A549 (cell line): ENCODE data around the gene TCF12. TPM values are rescaled to one million over a fixed set of nuclear protein-coding genes. Genes with fewer than 3 reads are reported as not detected.

Experiments used
- ATAC-seq, 2 experiments: fragments of 200-7000 bp in 1 of 2; fragments of >200 bp in 1 of 2; cut with Nextera tagmentation in 1 of 2; cut with Tn5 transposase in 1 of 2; 3 replicates each; pipeline versions ENCODE4 v1.8.0 to v1.9.1; 2018 to 2020; ENCODE audit warnings: mild to moderate bottlenecking in 1 of 2, moderate library complexity in 1 of 2
- CTCF ChIA-PET: fragments of 300-600 bp; sonication (Branson Sonifier 250); formaldehyde crosslinking; extraction: SDS; loops from one replicate; lab custom pipeline; 2021; ENCODE audit warnings: antibody characterized with exemption, inconsistent platforms; lab: Yijun Ruan, JAX
- POLR2A ChIA-PET: fragments of 350-600 bp; formaldehyde crosslinking; extraction: SDS; loops from one replicate; lab custom pipeline; 2021; ENCODE audit warnings: antibody characterized with exemption, inconsistent platforms; lab: Yijun Ruan, JAX
- DNase-seq, 2 experiments: peaks; one replicate each; pipeline versions ENCODE4 v3.0.0 to v3.0.0-alpha.2; 2011 to 2016; ENCODE audit warnings: low read depth in 1 of 2, low spot score in 1 of 2
- FAIRE-seq: peaks from 2 replicates; lab custom pipeline; 2011; peaks lifted over from hg19 to GRCh38; lab: Jason Lieb, UNC
- H3K27ac ChIP-seq, 2 experiments: fragments of >200 bp; sonication (Bioruptor Twin); formaldehyde crosslinking; 3 replicates each; pipeline ENCODE4 v1.5.1; 2016 to 2017
- H3K4me1 ChIP-seq: fragments of >200 bp; sonication (Bioruptor Twin); formaldehyde crosslinking; 3 replicates; pipeline ENCODE4 v1.6.1; 2016
- H3K4me2 ChIP-seq: fragments of >200 bp; sonication (Bioruptor Twin); formaldehyde crosslinking; 3 replicates; pipeline ENCODE4 v1.6.1; 2016
- H3K4me3 ChIP-seq: fragments of >200 bp; sonication (Bioruptor Twin); formaldehyde crosslinking; 3 replicates; pipeline ENCODE4 v1.5.1; 2016
- H3K9me3 ChIP-seq: fragments of >200 bp; sonication (Bioruptor Twin); formaldehyde crosslinking; 3 replicates; pipeline ENCODE4 v1.6.1; 2016
- BHLHE40 ChIP-seq: IDR thresholded peaks from 2 replicates; pipeline ENCODE4 v1.6.1; 2012; ENCODE audit warnings: low read depth, low read length, inconsistent platforms
- CEBPB ChIP-seq, 2 experiments: fragments of >200 bp in 1 of 2; sonication (Bioruptor Twin) in 1 of 2; formaldehyde crosslinking in 1 of 2; IDR thresholded peaks; 2 replicates each; pipeline ENCODE4 v1.6.1; 2012 to 2016
- CHD2 ChIP-seq: fragments of 150-350 bp; IDR thresholded peaks from 2 replicates; pipeline ENCODE4 v1.6.1; 2014; ENCODE audit warnings: low read length; ENCODE audit not compliant: partially characterized antibody
- EHF ChIP-seq: fragments of 250-450 bp; sonication (Bioruptor Pico); IDR thresholded peaks from 2 replicates; pipeline ENCODE4 v1.5.0; 2020; ENCODE audit warnings: mild to moderate bottlenecking
- EHMT2 ChIP-seq: fragments of 200-600 bp; sonication (generic); IDR thresholded peaks from 2 replicates; pipeline ENCODE4 v1.6.1; 2016; ENCODE audit warnings: antibody characterized with exemption, low read depth, mild to moderate bottlenecking, moderate library complexity
- EP300 ChIP-seq, 2 experiments: fragments of >200 bp; sonication (Bioruptor Twin); formaldehyde crosslinking; IDR thresholded peaks; 2 replicates in 1 of 2; 3 replicates in 1 of 2; pipeline ENCODE4 v1.6.1; 2016 to 2017
- FOSL2 ChIP-seq, 2 experiments: fragments of 450-650 bp in 1 of 2; fragments of >200 bp in 1 of 2; sonication (Bioruptor Twin) in 1 of 2; formaldehyde crosslinking; IDR thresholded peaks; 2 replicates each; pipeline versions ENCODE4 v1.5.0 to v1.6.1; 2016 to 2020; ENCODE audit warnings: mild to moderate bottlenecking in 1 of 2, moderate library complexity in 1 of 2
- FOXS1 ChIP-seq: fragments of 250-450 bp; sonication (Bioruptor Pico); IDR thresholded peaks from 2 replicates; pipeline ENCODE4 v1.5.0; 2020; ENCODE audit warnings: mild to moderate bottlenecking, moderate library complexity
- HOXA7 ChIP-seq: fragments of 250-450 bp; sonication (Bioruptor Pico); IDR thresholded peaks from 2 replicates; pipeline ENCODE4 v1.5.0; 2020; ENCODE audit warnings: mild to moderate bottlenecking, moderate library complexity
- NFE2L2 ChIP-seq: fragments of 150-350 bp; conservative IDR thresholded peaks from 2 replicates; pipeline ENCODE4 v1.6.1; 2014; ENCODE audit warnings: low read length
- PHF8 ChIP-seq: fragments of 200-600 bp; sonication (generic); IDR thresholded peaks from 2 replicates; pipeline ENCODE4 v1.6.1; 2016; ENCODE audit warnings: low read depth, mild to moderate bottlenecking, antibody characterized with exemption, moderate library complexity, borderline replicate concordance
- POLR2A ChIP-seq: IDR thresholded peaks from 2 replicates; pipeline ENCODE4 v1.6.1; 2012; ENCODE audit warnings: mild to moderate bottlenecking, low read length
- RAD21 ChIP-seq, 2 experiments: fragments of >200 bp in 1 of 2; sonication (Bioruptor Twin) in 1 of 2; formaldehyde crosslinking in 1 of 2; IDR thresholded peaks in 1 of 2; conservative IDR thresholded peaks in 1 of 2; 2 replicates in 1 of 2; 3 replicates in 1 of 2; pipeline ENCODE4 v1.6.1; 2012 to 2018; ENCODE audit warnings: inconsistent platforms in 1 of 2
- RCOR1 ChIP-seq: fragments of 150-350 bp; IDR thresholded peaks from 2 replicates; pipeline ENCODE4 v1.6.1; 2014; ENCODE audit warnings: antibody characterized with exemption, low read length, low read depth
- REST ChIP-seq: fragments of 200-600 bp; sonication (generic); IDR thresholded peaks from 2 replicates; pipeline ENCODE4 v1.6.1; 2016; ENCODE audit warnings: antibody characterized with exemption, mild to moderate bottlenecking, moderate library complexity
- RNF2 ChIP-seq: fragments of 200-600 bp; sonication (generic); IDR thresholded peaks from 2 replicates; pipeline ENCODE4 v1.6.1; 2016; ENCODE audit warnings: low read depth, mild to moderate bottlenecking, antibody characterized with exemption, moderate library complexity, borderline replicate concordance
- TP53 ChIP-seq: fragments of 250-450 bp; sonication (Bioruptor Pico); IDR thresholded peaks from 2 replicates; pipeline ENCODE4 v1.5.0; 2021; ENCODE audit warnings: mild to moderate bottlenecking, moderate library complexity
- WGBS: methylation state at CpG from one replicate; pipeline ENCODE4 v1.1.6; 2017; ENCODE audit errors: missing lambda C conversion rate; 5-methylcytosine and 5-hydroxymethylcytosine counted together
- polyA plus RNA-seq, 4 experiments: library from polyadenylated mRNA; depleted of rRNA in 3 of 4; stranded (reverse); fragments of >200 nt; fragmentation: RNase III in 1 of 4; extraction: RNeasy Plus Mini Kit Qiagen cat#74134 plus additional on column Dnase treatment in 1 of 4; gene quantifications; 2 replicates in 3 of 4; 3 replicates in 1 of 4; pipeline ENCODE4 v1.2.3, GENCODE V29; 2011 to 2017
- TF ChIP-seq, protein P1 (sequence below): IDR thresholded peaks from 2 replicates; pipeline ENCODE4 v1.6.1; 2012
- TF ChIP-seq, protein P2 (sequence below): fragments of >200 bp; sonication (Bioruptor Twin); formaldehyde crosslinking; IDR thresholded peaks from 3 replicates; pipeline ENCODE4 v1.6.1; 2016
- TF ChIP-seq, protein P3 (sequence below): fragments of 250-450 bp; sonication (Bioruptor Pico); IDR thresholded peaks from 2 replicates; pipeline ENCODE4 v1.5.0; 2020; ENCODE audit warnings: low read depth, mild to moderate bottlenecking, moderate library complexity

TCF12 gene
- polyA plus RNA-seq, 2 of the 4 experiments (the other 2 are of a cell fraction), result 36.3 to 121 TPM

DNA sequence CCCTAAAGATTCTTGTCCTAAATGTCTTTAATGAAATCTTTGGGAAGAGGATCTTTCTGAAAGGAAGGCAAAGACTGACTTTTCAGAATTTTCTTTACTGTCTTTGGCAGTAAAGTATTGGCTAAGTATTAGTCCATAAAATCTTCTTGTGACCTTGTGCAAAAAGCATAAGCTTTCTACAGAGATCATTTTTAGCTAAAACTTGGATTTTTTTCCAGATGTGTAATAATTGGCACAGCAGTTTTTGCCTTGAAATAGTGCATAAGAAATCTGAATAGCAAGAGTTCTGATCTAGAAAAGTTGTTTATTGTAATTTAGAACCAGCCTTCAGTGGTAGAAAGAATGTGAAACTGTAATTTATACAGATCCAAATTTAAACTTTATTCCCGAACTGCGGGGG lies 335.1 kb downstream of the TCF12 start:
- H3K4me3 ChIP-seq, result no peak overlapping the region
- ChIA-PET POLR2A (no interaction called here), CTCF (interaction anchor here (1.3 to 2.1 kb wide), 2 partner anchors 9 to 52 kb away, joined by 3 to 7 read pairs; no protein-coding TSS in a partner anchor)
- H3K9me3 ChIP-seq, result peaks cover 4% of the 10 kb centered on the region; the same call in 1 of the 3 replicates
- H3K4me1 ChIP-seq, result no peaks in the 10 kb centered on the region
- H3K4me2 ChIP-seq, result no peak overlapping the region
- FAIRE-seq (no peak), DNase-seq (no peak), ATAC-seq (no peak)
- no peak overlapping the region for H3K27ac ChIP-seq
- 90% methylated on average over 2 of the region's 2 CpGs for WGBS
- TF ChIP-seq CEBPB (IDR thresholded peaks at IDR 0.05) (no peak), TP53 (CRISPR knock-in tag) (no peak), FOXS1 (CRISPR knock-in tag) (no peak), PHF8 (no peak), NFE2L2 (no peak), RAD21 (conservative IDR thresholded peaks at IDR 0.05 in 1 of 2, IDR thresholded peaks at IDR 0.05 in 1 of 2) (no peak)
- TF ChIP-seq, protein P1, sequence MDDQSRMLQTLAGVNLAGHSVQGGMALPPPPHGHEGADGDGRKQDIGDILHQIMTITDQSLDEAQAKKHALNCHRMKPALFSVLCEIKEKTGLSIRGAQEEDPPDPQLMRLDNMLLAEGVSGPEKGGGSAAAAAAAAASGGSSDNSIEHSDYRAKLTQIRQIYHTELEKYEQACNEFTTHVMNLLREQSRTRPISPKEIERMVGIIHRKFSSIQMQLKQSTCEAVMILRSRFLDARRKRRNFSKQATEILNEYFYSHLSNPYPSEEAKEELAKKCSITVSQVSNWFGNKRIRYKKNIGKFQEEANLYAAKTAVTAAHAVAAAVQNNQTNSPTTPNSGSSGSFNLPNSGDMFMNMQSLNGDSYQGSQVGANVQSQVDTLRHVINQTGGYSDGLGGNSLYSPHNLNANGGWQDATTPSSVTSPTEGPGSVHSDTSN, result no peak

DNA sequence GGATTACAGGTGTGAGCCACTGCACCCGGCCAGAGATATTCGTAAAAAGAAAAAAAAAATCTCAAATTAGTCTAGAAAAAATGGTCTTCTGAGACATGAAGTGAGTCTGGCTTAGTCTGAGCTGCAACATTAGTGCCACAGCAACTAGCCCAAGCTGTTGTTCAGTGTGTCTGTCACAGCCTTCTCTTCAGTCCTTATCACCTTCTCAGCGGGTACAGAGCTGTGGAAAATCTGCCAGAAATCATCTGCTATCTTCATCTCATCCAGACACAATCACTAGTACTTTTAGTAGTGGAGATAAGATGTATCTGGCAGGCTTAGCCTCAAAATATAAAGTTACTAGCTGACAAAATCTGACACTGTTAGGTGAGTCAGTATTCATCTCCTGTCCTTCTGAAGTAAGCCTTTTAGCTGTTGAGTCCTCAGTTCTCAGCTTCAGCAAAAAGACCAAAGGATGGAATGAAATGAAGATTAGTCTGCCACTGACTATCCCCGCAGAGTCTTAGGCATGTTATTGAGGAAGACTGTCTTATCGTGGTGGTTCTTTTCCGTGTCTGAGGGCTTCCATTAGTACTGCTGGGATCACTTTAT lies 337.4 kb downstream of the TCF12 start:
- ATAC-seq (no peak), DNase-seq (no peak), FAIRE-seq (no peak)
- no peak overlapping the region for H3K27ac ChIP-seq
- H3K9me3 ChIP-seq, result peaks cover 4% of the 10 kb centered on the region; the same call in 1 of the 3 replicates
- WGBS, result 93% methylated on average over 6 of the region's 6 CpGs
- ChIA-PET POLR2A (no interaction called here), CTCF (interaction anchor here (1.1 to 2.1 kb wide), 3 partner anchors 11 to 84 kb away, joined by 3 to 8 read pairs (median 4); no protein-coding TSS in a partner anchor)
- H3K4me3 ChIP-seq, result no peak overlapping the region
- no peaks in the 10 kb centered on the region for H3K4me1 ChIP-seq
- TF ChIP-seq REST (no peak), RCOR1 (no peak), RNF2 (no peak), POLR2A (no peak)
- TF ChIP-seq, protein P2, sequence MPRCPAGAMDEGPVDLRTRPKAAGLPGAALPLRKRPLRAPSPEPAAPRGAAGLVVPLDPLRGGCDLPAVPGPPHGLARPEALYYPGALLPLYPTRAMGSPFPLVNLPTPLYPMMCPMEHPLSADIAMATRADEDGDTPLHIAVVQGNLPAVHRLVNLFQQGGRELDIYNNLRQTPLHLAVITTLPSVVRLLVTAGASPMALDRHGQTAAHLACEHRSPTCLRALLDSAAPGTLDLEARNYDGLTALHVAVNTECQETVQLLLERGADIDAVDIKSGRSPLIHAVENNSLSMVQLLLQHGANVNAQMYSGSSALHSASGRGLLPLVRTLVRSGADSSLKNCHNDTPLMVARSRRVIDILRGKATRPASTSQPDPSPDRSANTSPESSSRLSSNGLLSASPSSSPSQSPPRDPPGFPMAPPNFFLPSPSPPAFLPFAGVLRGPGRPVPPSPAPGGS, result no peak
- H3K4me2 ChIP-seq, result no peak overlapping the region

GRCh38 chr15:57256939-57257338 lies 338.5 kb downstream of the TCF12 start:
- Histone ChIP-seq H3K4me3 (no peak overlapping the region), H3K4me1 (no peaks in the 10 kb centered on the region), H3K9me3 (no peaks in the 10 kb centered on the region), H3K27ac (no peak overlapping the region), H3K4me2 (no peak overlapping the region)
- no peak for ATAC-seq
- DNase-seq, result no peak
- CTCF ChIA-PET, result interaction anchor here (0.8 to 2.1 kb wide), 3 partner anchors 19 to 83 kb away, joined by 4 to 8 read pairs (median 4); no protein-coding TSS in a partner anchor
- no peak for FAIRE-seq
- no peak for TF ChIP-seq CHD2
- TF ChIP-seq EHF (CRISPR knock-in tag), result no peak
- TF ChIP-seq, protein P3, sequence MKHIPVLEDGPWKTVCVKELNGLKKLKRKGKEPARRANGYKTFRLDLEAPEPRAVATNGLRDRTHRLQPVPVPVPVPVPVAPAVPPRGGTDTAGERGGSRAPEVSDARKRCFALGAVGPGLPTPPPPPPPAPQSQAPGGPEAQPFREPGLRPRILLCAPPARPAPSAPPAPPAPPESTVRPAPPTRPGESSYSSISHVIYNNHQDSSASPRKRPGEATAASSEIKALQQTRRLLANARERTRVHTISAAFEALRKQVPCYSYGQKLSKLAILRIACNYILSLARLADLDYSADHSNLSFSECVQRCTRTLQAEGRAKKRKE, result no peak
- TF ChIP-seq CEBPB (IDR thresholded peaks at IDR 0.05), result no peak
- TF ChIP-seq EP300 (IDR thresholded peaks at IDR 0.05), result no peak
- TF ChIP-seq FOSL2 (IDR thresholded peaks at IDR 0.05), result no peak
- no peak for TF ChIP-seq FOSL2 (CRISPR knock-in tag; IDR thresholded peaks at IDR 0.05)
- TF ChIP-seq EHMT2, result no peak
- TF ChIP-seq HOXA7 (CRISPR knock-in tag), result no peak
- no peak for TF ChIP-seq BHLHE40
- POLR2A ChIA-PET, result no interaction called here
- 75% methylated on average over 2 of the region's 2 CpGs for WGBS
